Measurements from ENCODE around the gene GNG11. TPM values are rescaled to one million over a fixed set of nuclear protein-coding genes. Genes with fewer than 3 reads are reported as not detected.

The GNG11 gene
- total and polyA plus RNA-seq, 2 experiments from 2014 or later = 1.6 to 6.3 TPM

- TF ChIP-seq REST (IDR thresholded peaks at IDR 0.05; ENCODE audit: unreplicated experiment) (no peak), JUNB (IDR thresholded peaks at IDR 0.05; ENCODE audit: unreplicated experiment) (no peak), EZH2 (IDR thresholded peaks at IDR 0.05; ENCODE audit: low read depth, unreplicated experiment) (no peak), ETS1 (IDR thresholded peaks at IDR 0.05) (no peak), STAT1 (IDR thresholded peaks at IDR 0.05; ENCODE audit: unreplicated experiment) (no peak), CREB1 (CRISPR knock-in tag; IDR thresholded peaks at IDR 0.05; ENCODE audit: low read depth) (no peak), ZNF331 (CRISPR knock-in tag; IDR thresholded peaks at IDR 0.05; ENCODE audit: low read depth) (no peak), POLR2AphosphoS5 (IDR thresholded peaks at IDR 0.05; ENCODE audit: low read depth) (no peak), EZH2phosphoT487 (IDR thresholded peaks at IDR 0.05; ENCODE audit: unreplicated experiment) (no peak), CTCF (conservative IDR thresholded peaks at IDR 0.05; ENCODE audit: low read depth in 2 of 2) (no peak)
These were observed 26.6 kb downstream of the GNG11 start (continued) for GRCh38 chr7:93948106-93948505.

- Histone ChIP-seq H4K20me1 (replicated peaks; ENCODE audit: insufficient read depth) (no peaks in the 10 kb centered on the region), H3K27me3 (ENCODE audit: insufficient read depth) (no peaks in the 10 kb centered on the region), H3K27ac (ENCODE audit: low read depth) (no peak overlapping the region), H3F3A (replicated peaks; ENCODE audit: low read depth) (no peaks in the 10 kb centered on the region), H3K9me2 (ENCODE audit: insufficient read depth) (no peaks in the 10 kb centered on the region), H3K4me1 (ENCODE audit: insufficient read depth) (peaks cover 7% of the 10 kb centered on the region; the same call in 1 of the 2 replicates), H3K36me3 (ENCODE audit: insufficient read depth) (no peaks in the 10 kb centered on the region), H3K4me3 (no peak overlapping the region), H3K4me2 (no peak overlapping the region), H3K79me2 (replicated peaks; ENCODE audit: insufficient read depth) (no peaks in the 10 kb centered on the region), H2AFZ (no peak overlapping the region)
- Mint-ChIP-seq H3K27ac (no peak overlapping the region), H3K36me3 (ENCODE audit: low read depth) (no peaks in the 10 kb centered on the region), H3K27me3 (ENCODE audit: insufficient read depth, low read depth, poor library complexity) (no peaks in the 10 kb centered on the region), H3K4me3 (no peak overlapping the region), H3K9me3 (no peaks in the 10 kb centered on the region), H3K4me1 (no peaks in the 10 kb centered on the region; the same call in 2 of the 3 replicates)
- DNase-seq (ENCODE audit: low spot score) = no peak
- ATAC-seq = no peak
- TF ChIP-seq REST (IDR thresholded peaks at IDR 0.05; ENCODE audit: unreplicated experiment) = no peak
- TF ChIP-seq JUNB (IDR thresholded peaks at IDR 0.05; ENCODE audit: unreplicated experiment) = no peak
- no peak for TF ChIP-seq POLR2AphosphoS5 (IDR thresholded peaks at IDR 0.05; ENCODE audit: low read depth)
- TF ChIP-seq EZH2 (IDR thresholded peaks at IDR 0.05; ENCODE audit: low read depth, unreplicated experiment) = no peak
- no peak for TF ChIP-seq EZH2phosphoT487 (IDR thresholded peaks at IDR 0.05; ENCODE audit: unreplicated experiment)
These were observed 27.3 kb downstream of the GNG11 start for GRCh38 chr7:93948873-93949272.

All from GM23338 (cell line).